Astrocyte (in vitro differentiated cells and primary cell): ENCODE data around the gene CELF5.

ENCODE experiments used
- CTCF ChIP-seq: IDR thresholded peaks from 2 replicates; pipeline ENCODE4 v1.5.1; 2011; ENCODE audit warnings: low read depth, mild to moderate bottlenecking, inconsistent platforms, low read length, moderate library complexity; ENCODE audit not compliant: insufficient read depth
- EZH2 ChIP-seq: IDR thresholded peaks from 2 replicates; pipeline ENCODE4 v1.6.1; 2012; ENCODE audit warnings: mild to moderate bottlenecking, low read length, inconsistent platforms; ENCODE audit not compliant: insufficient read depth

DNA sequence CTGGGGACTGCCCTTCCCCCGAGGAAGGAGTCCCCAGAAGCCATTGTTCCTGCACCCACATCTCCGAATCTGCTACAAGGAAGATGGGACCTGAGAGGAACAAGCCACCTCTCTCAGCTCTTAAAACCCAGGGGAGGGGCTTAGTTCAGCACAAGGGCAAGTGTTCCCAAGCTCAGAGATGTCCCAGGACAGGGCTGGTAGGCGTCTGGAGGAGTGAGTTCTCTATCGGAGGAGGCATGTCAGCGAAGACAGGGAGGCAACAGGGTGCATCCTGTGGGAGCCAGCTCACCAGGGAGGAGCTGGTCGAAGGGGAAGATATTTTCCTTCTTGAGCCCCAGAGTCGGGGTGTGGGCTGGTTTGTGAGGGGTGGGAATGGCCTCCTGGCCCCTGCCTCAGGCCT lies 54.8 kb downstream of the CELF5 start:
- no peak for TF ChIP-seq EZH2
- no peak for TF ChIP-seq CTCF
